Endothelial cell (in vitro differentiated cells): ENCODE measurements around the gene EFEMP2. TPM values are rescaled to one million over a fixed set of nuclear protein-coding genes. Genes with fewer than 3 reads are reported as not detected.

ENCODE experiments used
- DNase-seq: peaks from one replicate; pipeline ENCODE4 v3.0.0; 2021; ENCODE audit warnings: low spot score
- H3K27ac Mint-ChIP-seq: one replicate; pipeline ENCODE4 v1.8.0; 2021; ENCODE audit warnings: mixed read lengths, inconsistent platforms; ENCODE audit not compliant: unreplicated experiment
- H3K27me3 Mint-ChIP-seq: one replicate; pipeline ENCODE4 v1.8.0; 2021; ENCODE audit warnings: mild to moderate bottlenecking, moderate library complexity, mixed read lengths, inconsistent platforms; ENCODE audit not compliant: unreplicated experiment
- H3K36me3 Mint-ChIP-seq: one replicate; pipeline ENCODE4 v1.8.0; 2021; ENCODE audit warnings: mild to moderate bottlenecking, low read depth, mixed read lengths, inconsistent platforms; ENCODE audit not compliant: unreplicated experiment
- H3K4me1 Mint-ChIP-seq: one replicate; pipeline ENCODE4 v1.8.0; 2021; ENCODE audit warnings: mild to moderate bottlenecking, mixed read lengths, inconsistent platforms; ENCODE audit not compliant: unreplicated experiment
- H3K4me3 Mint-ChIP-seq: one replicate; pipeline ENCODE4 v1.8.0; 2021; ENCODE audit warnings: mild to moderate bottlenecking, mixed read lengths, inconsistent platforms; ENCODE audit not compliant: unreplicated experiment
- H3K9me3 Mint-ChIP-seq: one replicate; pipeline ENCODE4 v1.8.0; 2021; ENCODE audit warnings: mixed read lengths, inconsistent platforms; ENCODE audit not compliant: unreplicated experiment
- CTCF ChIP-seq: fragments of 200-600 bp; sonication (generic); IDR thresholded peaks from one replicate; pipeline ENCODE4 v1.5.0; 2021; ENCODE audit warnings: antibody characterized with exemption; ENCODE audit not compliant: unreplicated experiment
- total RNA-seq: library from RNA; stranded (reverse); fragmentation: NEBNext Ultra II Directional; extraction: Animal tissue kit (Norgen Biotek cat#: 25700); gene quantifications from one replicate; pipeline ENCODE4 v1.2.1, GENCODE V29; 2021; ENCODE audit not compliant: unreplicated experiment

Gene EFEMP2
- total RNA-seq, 1 donor from 2014 or later, result 248 TPM

- H3K27me3 Mint-ChIP-seq, result peaks cover 49% of the 10 kb centered on the region
- no peak for DNase-seq
- H3K27ac Mint-ChIP-seq, result peak overlapping the region; percentile 83
- peaks cover 31% of the 10 kb centered on the region for H3K4me1 Mint-ChIP-seq
- no peak for TF ChIP-seq CTCF
- H3K9me3 Mint-ChIP-seq, result no peaks in the 10 kb centered on the region
- peaks cover 47% of the 10 kb centered on the region for H3K36me3 Mint-ChIP-seq
- peak overlapping the region; percentile 85 for H3K4me3 Mint-ChIP-seq
These were observed 20.6 kb downstream of the EFEMP2 start for GRCh38 chr11:65851811-65852507.

- no peak for DNase-seq
- peaks cover 24% of the 10 kb centered on the region for H3K4me1 Mint-ChIP-seq
- H3K27ac Mint-ChIP-seq, result peak overlapping the region; percentile 78
- peak overlapping the region; percentile 85 for H3K4me3 Mint-ChIP-seq
- peaks cover 39% of the 10 kb centered on the region for H3K36me3 Mint-ChIP-seq
- peak; percentile 88 for TF ChIP-seq CTCF
- no peaks in the 10 kb centered on the region for H3K9me3 Mint-ChIP-seq
- H3K27me3 Mint-ChIP-seq, result peaks cover 41% of the 10 kb centered on the region
These were observed 21.5 kb downstream of the EFEMP2 start for GRCh38 chr11:65851083-65851579.

- H3K27me3 Mint-ChIP-seq, result peaks cover 37% of the 10 kb centered on the region
- no peak overlapping the region for H3K4me3 Mint-ChIP-seq
- no peak for TF ChIP-seq CTCF
- no peaks in the 10 kb centered on the region for H3K9me3 Mint-ChIP-seq
- H3K36me3 Mint-ChIP-seq, result peaks cover 33% of the 10 kb centered on the region
- H3K4me1 Mint-ChIP-seq, result peaks cover 17% of the 10 kb centered on the region
- no peak for DNase-seq
- H3K27ac Mint-ChIP-seq, result no peak overlapping the region
These were observed 22.1 kb downstream of the EFEMP2 start for GRCh38 chr11:65850217-65851082.

GRCh38 chr11:65849771-65850216 is 22.8 kb downstream of the EFEMP2 start:
- Mint-ChIP-seq H3K36me3 (peaks cover 26% of the 10 kb centered on the region), H3K27me3 (peaks cover 34% of the 10 kb centered on the region), H3K4me3 (no peak overlapping the region), H3K4me1 (peaks cover 16% of the 10 kb centered on the region), H3K27ac (no peak overlapping the region), H3K9me3 (no peaks in the 10 kb centered on the region)
- TF ChIP-seq CTCF, result no peak
- DNase-seq, result no peak
